Effector memory CD4-positive, alpha-beta T cell (primary cell): ENCODE results near the gene HEXIM2.

ENCODE experiments used
- DNase-seq, 3 donors: peaks; one replicate each; pipeline ENCODE4 v3.0.0-alpha.2; 2020
- H3K27ac ChIP-seq: 2 replicates; pipeline ENCODE4 v1.7.0; 2013; ENCODE audit warnings: mild to moderate bottlenecking, low read length, moderate library complexity; ENCODE audit not compliant: insufficient read depth, poor library complexity, severe bottlenecking
- H3K27me3 ChIP-seq: replicated peaks from 2 replicates; pipeline ENCODE4 v1.7.0; 2013; ENCODE audit warnings: mild to moderate bottlenecking, low read length; ENCODE audit not compliant: insufficient read depth, control insufficient read depth, poor library complexity, severe bottlenecking
- H3K36me3 ChIP-seq: 2 replicates; pipeline ENCODE4 v1.7.0; 2013; ENCODE audit warnings: mild to moderate bottlenecking, low read length, moderate library complexity; ENCODE audit not compliant: control insufficient read depth, insufficient read depth
- H3K4me1 ChIP-seq: 2 replicates; pipeline ENCODE4 v1.7.0; 2013; ENCODE audit warnings: low read length, mild to moderate bottlenecking; ENCODE audit not compliant: control insufficient read depth, insufficient read depth, poor library complexity, severe bottlenecking
- H3K4me3 ChIP-seq: 2 replicates; pipeline ENCODE4 v1.7.0; 2013; ENCODE audit warnings: low read length, low read depth, mild to moderate bottlenecking; ENCODE audit not compliant: insufficient read depth, poor library complexity, severe bottlenecking
- H3K9me3 ChIP-seq: 2 replicates; pipeline ENCODE4 v1.7.0; 2013; ENCODE audit warnings: mild to moderate bottlenecking, low read length, moderate library complexity; ENCODE audit not compliant: control insufficient read depth

Gene HEXIM2

DNA sequence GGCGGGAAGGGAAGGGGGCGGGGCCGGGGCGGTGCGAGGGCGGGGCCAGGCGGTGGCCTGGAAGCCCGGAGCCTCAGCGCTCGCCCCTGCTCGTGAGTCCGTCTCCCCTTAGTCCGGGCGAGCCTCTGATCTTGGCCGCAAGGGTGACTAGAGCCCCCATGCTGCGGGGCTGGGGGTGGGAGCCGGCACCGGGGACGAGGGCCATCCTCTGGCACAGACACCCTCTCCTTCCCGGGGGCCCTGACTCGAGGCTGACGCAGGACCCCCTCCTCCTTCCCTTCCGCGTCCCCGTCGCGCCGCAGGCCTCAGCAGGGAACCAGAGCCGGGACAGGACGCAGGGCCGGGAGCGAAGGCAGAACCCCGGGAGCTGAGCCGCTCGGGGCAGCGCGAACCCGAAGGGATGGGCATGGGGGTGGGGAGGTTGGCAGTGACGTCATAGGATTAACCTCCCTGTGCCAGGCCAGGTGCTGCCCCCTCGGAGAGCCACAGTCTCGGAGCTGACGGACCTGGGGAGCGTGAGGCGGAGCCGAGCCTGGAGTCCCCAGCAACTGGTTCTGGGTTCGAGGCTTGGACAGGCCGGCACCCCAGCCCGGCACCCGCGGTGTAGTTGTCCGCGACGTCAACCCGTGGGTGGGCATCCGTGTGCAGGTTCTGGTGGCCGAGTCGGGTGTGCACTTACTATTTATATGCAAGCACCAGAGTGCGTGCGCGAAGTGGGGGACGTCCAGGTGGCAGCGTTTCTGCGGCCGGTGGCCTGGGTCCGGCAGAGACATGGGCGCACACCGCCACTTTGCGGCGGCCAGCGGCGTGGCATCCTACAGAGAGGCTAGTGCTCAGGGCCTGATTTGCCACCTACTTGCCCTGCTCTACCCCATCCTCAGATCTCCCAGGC is 28.9 kb upstream of the HEXIM2 start:
- Histone ChIP-seq H3K4me3 (peak overlapping the region; percentile 74), H3K36me3 (no peaks in the 10 kb centered on the region), H3K27me3 (no peaks in the 10 kb centered on the region), H3K27ac (peak overlapping the region; percentile 84), H3K4me1 (peaks cover 17% of the 10 kb centered on the region), H3K9me3 (no peaks in the 10 kb centered on the region)
- DNase-seq = peak; percentile 41 to 62 (median 60)

DNA sequence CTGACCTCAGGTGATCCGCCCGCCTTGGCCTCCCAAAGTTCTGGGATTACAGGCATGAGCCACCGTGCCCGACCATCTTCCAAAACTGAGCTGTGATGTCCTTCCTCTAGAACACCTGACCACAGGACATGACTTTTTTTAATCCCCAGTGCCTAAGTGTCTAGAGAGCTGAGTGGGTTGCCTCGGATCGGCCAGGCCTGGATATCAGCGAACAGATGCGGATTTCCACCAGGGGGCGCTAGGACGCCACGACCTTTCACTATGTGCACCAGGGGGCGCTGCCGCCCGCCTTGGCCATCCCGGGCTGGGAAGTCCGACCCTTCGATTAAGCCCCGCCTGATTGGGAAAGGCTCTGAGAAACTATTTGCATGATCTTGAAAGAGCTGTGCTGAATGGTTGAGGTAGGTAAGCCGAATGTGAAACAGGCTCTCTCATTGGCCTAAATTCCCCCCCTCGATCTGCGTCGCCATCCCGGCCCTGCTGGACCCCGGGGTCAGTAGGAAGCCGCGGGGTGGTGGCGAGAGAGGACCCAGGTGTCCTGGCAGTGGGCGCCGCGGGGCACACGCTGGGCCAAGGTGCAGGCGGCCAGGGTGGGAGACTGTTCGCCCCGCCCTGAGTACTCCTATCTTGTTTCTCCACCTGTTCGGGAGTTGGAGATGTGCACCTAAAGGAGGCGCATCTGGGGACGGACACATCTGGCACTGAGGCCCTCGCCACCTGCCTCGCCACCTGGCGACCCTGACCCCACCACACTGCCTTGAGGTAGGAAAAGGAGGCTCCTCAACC is 26.3 kb upstream of the HEXIM2 start, which contains the start of gene ACBD4:
ACBD4 (plus strand) TSS at position 496 of the 786 bp plus-strand sequence. CDS start 458 bp downstream, outside the sequence.
- Histone ChIP-seq H3K27me3 (no peaks in the 10 kb centered on the region), H3K9me3 (no peaks in the 10 kb centered on the region), H3K4me1 (peaks cover 17% of the 10 kb centered on the region), H3K27ac (peak within 1 kb of the TSS; percentile 81), H3K4me3 (peak within 1 kb of the TSS; percentile 96), H3K36me3 (no peaks in the 10 kb centered on the region)
- peak; percentile 92 to 96 (median 95) for DNase-seq

DNA sequence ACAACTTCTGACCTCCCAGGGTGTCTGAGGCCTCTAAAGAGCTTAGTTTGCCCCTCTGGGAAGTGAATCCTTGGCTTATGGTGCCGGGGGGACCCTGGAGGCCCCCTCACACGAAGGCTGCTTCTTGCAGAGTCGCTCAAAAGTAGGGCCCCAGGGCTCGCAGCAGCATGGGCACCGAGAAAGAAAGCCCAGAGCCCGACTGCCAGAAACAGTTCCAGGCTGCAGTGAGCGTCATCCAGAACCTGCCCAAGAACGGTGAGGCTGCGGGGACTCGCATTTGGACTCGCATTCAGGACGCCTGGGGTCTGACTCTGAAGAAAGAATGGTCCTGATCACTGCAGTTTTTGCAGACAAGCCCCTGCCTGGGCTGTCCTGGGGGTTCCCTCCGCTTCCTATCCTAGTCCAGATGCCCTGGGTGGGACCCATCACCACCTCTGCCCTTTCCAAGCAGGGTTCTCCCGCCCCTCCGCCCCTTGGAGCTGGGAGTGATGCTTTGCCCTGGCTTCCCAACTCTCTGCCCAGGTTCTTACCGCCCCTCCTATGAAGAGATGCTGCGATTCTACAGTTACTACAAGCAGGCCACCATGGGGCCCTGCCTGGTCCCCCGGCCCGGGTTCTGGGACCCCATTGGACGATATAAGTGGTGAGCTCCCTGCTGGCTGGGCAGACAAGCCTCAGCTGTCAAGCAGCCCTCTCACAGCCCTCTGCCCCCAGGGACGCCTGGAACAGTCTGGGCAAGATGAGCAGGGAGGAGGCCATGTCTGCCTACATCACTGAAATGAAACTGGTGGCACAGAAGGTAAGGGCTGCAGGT is 25.5 kb upstream of the HEXIM2 start:
- Histone ChIP-seq H3K27me3 (no peaks in the 10 kb centered on the region), H3K27ac (peak overlapping the region; percentile 81), H3K4me1 (peaks cover 19% of the 10 kb centered on the region), H3K9me3 (no peaks in the 10 kb centered on the region), H3K4me3 (peak overlapping the region; percentile 96), H3K36me3 (no peaks in the 10 kb centered on the region)
- no peak for DNase-seq

DNA sequence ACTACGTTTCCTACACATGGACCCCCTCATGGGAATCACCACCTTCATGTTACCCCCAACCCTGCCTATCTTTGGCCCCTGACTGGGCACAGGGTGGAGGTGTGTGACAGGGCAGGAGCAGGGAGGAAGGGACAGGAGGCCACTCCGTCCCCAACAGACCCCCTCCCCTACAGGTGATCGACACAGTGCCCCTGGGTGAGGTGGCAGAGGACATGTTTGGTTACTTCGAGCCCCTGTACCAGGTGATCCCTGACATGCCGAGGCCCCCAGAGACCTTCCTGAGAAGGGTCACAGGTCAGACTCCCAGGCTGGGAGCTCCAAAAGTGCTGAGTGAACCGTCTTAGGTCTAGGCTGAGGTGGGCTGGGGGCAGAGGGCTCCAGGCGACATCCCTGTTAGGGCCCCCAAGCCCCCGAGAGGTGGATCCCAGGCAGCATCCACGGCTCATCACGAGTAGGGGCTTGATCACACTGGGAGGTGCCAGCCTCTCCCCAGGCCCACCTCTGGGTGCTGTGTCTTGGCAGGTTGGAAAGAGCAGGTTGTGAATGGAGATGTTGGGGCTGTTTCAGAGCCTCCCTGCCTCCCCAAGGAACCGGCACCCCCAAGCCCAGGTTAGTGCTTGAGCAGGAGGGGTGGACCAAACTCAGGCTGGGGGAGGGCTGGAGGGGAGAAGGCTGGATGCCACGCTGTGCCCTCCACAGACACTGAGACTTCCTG is 24.7 kb upstream of the HEXIM2 start:
- DNase-seq = no peak
- Histone ChIP-seq H3K4me1 (peaks cover 24% of the 10 kb centered on the region), H3K27me3 (no peaks in the 10 kb centered on the region), H3K9me3 (no peaks in the 10 kb centered on the region), H3K4me3 (no peak overlapping the region), H3K36me3 (no peaks in the 10 kb centered on the region), H3K27ac (no peak overlapping the region)

DNA sequence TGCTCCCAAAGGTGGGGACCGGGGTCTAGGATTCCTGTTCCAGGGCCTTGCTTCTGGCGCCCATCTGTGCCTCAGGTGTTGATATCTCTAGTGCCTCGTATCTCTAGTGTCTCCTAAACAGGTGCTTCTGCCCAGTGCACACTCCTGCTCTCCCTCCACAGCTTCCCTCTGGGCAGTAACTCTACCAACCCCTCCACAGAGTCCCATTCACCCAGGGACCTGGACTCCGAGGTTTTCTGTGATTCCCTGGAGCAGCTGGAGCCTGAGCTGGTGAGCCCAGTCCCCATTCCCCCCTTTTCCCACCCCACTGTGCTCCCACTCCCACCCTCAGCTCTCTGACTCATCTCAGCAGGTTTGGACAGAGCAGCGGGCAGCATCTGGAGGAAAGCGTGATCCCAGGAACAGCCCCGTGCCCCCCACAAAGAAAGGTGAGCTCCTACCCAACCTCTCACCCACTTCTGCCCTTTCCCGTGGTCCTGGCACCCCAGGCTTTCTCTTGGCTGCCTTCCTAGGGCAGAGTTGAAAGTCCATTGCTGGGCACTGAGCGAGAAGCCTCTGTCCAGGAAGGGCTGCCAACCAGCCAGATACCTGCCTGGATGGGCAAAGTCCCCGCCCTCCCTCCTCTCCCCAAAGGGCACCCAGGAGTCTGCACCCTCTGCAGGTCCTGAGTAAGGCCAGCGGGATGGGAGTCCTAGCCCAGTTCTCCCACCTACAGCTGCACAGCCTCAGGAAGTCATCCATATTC is 23.9 kb upstream of the HEXIM2 start:
- no peaks in the 10 kb centered on the region for H3K9me3 ChIP-seq
- DNase-seq = no peak
- H3K27me3 ChIP-seq = no peaks in the 10 kb centered on the region
- H3K4me1 ChIP-seq = peaks cover 24% of the 10 kb centered on the region
- no peaks in the 10 kb centered on the region for H3K36me3 ChIP-seq
- H3K27ac ChIP-seq = no peak overlapping the region
- H3K4me3 ChIP-seq = no peak overlapping the region

DNA sequence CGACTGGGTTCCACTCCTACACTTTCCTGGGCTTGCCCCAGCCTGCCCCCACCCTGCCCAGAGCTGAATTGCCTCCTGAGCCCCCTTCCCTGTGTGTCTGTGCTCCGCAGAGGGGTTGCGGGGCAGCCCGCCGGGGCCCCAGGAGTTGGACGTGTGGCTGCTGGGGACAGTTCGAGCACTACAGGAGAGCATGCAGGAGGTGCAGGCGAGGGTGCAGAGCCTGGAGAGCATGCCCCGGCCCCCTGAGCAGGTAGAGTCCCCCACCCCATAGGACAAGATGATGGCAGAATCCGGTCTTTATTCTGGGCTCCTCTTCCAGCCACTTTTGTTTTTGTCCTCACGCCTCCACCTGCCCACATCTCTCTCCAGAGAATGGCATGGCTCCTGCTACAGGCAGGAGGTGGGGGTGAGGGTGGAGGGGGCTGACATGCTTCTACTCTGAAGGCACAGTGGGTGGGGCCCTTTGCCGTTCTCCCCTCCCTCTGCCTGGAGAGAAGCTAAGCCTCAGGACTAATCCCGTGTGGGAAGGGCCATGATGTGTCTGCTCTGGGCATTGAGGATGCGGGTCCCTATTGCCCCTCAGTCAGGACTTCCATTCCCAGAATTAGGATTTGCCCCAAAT is 22.7 kb upstream of the HEXIM2 start:
- Histone ChIP-seq H3K27me3 (no peaks in the 10 kb centered on the region), H3K36me3 (no peaks in the 10 kb centered on the region), H3K27ac (no peak overlapping the region), H3K4me3 (no peak overlapping the region), H3K4me1 (peaks cover 28% of the 10 kb centered on the region), H3K9me3 (no peaks in the 10 kb centered on the region)
- DNase-seq = no peak

DNA sequence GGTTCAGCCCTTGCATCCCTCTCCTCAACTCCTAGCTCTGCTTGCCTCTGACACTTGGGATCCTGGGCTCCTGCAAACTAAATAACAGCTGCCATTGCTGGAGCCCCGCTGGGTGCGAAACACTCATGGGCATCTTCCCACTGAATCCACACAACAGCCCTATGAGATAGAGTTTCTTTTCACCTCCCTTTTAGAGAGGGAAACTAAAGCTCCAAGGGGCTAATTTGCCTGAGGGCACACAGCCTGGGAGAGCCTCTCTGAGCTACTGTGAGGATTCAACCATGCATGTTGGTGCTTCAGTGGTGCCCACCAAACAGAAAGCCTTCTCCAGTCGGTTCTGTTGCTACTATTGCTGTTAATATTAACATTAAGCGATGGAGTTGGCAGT is 22.1 kb upstream of the HEXIM2 start:
- Histone ChIP-seq H3K36me3 (no peaks in the 10 kb centered on the region), H3K4me3 (no peak overlapping the region), H3K27me3 (no peaks in the 10 kb centered on the region), H3K27ac (no peak overlapping the region), H3K4me1 (peaks cover 30% of the 10 kb centered on the region), H3K9me3 (no peaks in the 10 kb centered on the region)
- no peak for DNase-seq

DNA sequence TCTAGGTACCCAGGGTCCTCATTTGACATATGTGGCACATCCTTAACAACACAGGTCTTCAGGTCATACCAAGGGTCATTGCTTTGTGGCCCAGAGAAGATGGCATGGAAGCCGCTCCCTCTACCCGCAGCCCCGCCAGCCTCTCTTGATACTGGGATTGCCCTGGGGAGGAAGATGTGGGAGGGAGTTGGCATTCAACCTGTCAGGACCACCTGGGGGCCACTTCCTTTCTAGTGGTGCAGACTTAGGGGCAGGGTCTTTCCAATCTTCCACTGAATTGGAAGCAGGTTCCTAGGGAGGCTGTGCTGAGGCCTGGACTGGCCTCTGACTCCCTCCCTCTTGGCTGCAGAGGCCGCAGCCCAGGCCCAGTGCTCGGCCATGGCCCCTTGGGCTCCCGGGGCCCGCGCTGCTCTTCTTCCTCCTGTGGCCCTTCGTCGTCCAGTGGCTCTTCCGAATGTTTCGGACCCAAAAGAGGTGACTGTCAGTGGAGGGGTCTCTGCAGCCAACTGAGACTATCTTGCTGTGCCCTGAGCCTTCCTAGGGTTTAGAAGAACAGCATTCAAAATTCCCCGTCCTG is 18.5 kb upstream of the HEXIM2 start:
- peaks cover 25% of the 10 kb centered on the region for H3K4me1 ChIP-seq
- H3K36me3 ChIP-seq = no peaks in the 10 kb centered on the region
- H3K9me3 ChIP-seq = no peaks in the 10 kb centered on the region
- no peaks in the 10 kb centered on the region for H3K27me3 ChIP-seq
- no peak for DNase-seq
- H3K4me3 ChIP-seq = no peak overlapping the region
- H3K27ac ChIP-seq = no peak overlapping the region
